Progenitor cell of endocrine pancreas (in vitro differentiated cells): Measurements from ENCODE around the gene HDAC7. TPM values are rescaled to one million over a fixed set of nuclear protein-coding genes. Genes with fewer than 3 reads are reported as not detected.
A peak's percentile ranks its signal among the peaks of the same experiment; 100 is the strongest.

ENCODE experiments used
- DNase-seq: peaks from one replicate; pipeline ENCODE4 v3.0.0; 2021; ENCODE audit warnings: low spot score; ENCODE audit not compliant: unreplicated experiment
- H3K27ac Mint-ChIP-seq: 2 replicates; pipeline ENCODE4 v1.8.0; 2021; ENCODE audit warnings: mild to moderate bottlenecking, moderate library complexity, mixed read lengths
- H3K27me3 Mint-ChIP-seq: 2 replicates; pipeline ENCODE4 v1.8.0; 2021; ENCODE audit warnings: mixed read lengths
- H3K36me3 Mint-ChIP-seq: 2 replicates; pipeline ENCODE4 v1.8.0; 2022; ENCODE audit warnings: mixed read lengths; ENCODE audit not compliant: insufficient read depth
- H3K4me1 Mint-ChIP-seq: 2 replicates; pipeline ENCODE4 v1.8.0; 2021; ENCODE audit warnings: low read depth, mixed read lengths
- H3K4me3 Mint-ChIP-seq: 2 replicates; pipeline ENCODE4 v1.8.0; 2021; ENCODE audit warnings: low read depth, mild to moderate bottlenecking, moderate library complexity, mixed read lengths
- H3K9me3 Mint-ChIP-seq: 2 replicates; pipeline ENCODE4 v1.8.0; 2021; ENCODE audit warnings: low read depth, mixed read lengths
- CTCF ChIP-seq: fragments of 200-600 bp; sonication (generic); IDR thresholded peaks from one replicate; pipeline ENCODE4 v1.5.0; 2021; ENCODE audit warnings: antibody characterized with exemption, mild to moderate bottlenecking; ENCODE audit not compliant: unreplicated experiment
- total RNA-seq: library from RNA; stranded (reverse); gene quantifications from 2 replicates; pipeline ENCODE4 v1.2.1, GENCODE V29; 2021

HDAC7 gene
- total RNA-seq, 1 donor from 2014 or later, result 80.0 TPM

DNA sequence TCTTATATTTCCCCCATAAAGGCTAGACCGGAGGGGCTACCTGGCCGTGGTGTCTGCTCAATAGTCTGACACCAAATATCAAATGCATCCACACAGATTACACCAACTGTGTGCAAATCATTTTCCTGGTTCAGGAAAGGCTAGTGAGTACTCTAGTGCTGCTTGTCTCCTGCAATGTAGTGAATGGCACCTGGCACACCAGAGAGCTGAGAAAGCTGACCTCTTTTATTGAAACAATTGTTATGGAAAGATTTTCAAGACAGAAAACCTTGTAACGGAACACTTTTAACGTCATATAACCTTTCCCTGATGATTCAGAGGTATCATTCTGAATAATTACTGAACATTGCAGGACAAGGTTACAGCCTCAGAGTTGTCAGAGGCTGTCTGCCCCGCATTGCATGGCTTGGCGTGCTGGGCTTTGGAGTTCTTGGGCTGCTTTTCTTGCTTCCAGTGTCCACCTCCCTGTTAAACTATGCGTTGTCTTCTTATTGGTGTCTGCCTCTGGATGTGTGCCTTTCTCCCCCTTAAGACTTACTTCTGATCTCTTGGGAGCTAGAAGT lies 40.7 kb upstream of the HDAC7 start:
- H3K36me3 Mint-ChIP-seq, result no peaks in the 10 kb centered on the region
- H3K9me3 Mint-ChIP-seq, result no peaks in the 10 kb centered on the region
- H3K4me3 Mint-ChIP-seq, result no peak overlapping the region
- no peak overlapping the region for H3K27ac Mint-ChIP-seq
- H3K4me1 Mint-ChIP-seq, result no peaks in the 10 kb centered on the region
- no peak for DNase-seq
- TF ChIP-seq CTCF, result no peak
- H3K27me3 Mint-ChIP-seq, result peaks cover 5% of the 10 kb centered on the region

DNA sequence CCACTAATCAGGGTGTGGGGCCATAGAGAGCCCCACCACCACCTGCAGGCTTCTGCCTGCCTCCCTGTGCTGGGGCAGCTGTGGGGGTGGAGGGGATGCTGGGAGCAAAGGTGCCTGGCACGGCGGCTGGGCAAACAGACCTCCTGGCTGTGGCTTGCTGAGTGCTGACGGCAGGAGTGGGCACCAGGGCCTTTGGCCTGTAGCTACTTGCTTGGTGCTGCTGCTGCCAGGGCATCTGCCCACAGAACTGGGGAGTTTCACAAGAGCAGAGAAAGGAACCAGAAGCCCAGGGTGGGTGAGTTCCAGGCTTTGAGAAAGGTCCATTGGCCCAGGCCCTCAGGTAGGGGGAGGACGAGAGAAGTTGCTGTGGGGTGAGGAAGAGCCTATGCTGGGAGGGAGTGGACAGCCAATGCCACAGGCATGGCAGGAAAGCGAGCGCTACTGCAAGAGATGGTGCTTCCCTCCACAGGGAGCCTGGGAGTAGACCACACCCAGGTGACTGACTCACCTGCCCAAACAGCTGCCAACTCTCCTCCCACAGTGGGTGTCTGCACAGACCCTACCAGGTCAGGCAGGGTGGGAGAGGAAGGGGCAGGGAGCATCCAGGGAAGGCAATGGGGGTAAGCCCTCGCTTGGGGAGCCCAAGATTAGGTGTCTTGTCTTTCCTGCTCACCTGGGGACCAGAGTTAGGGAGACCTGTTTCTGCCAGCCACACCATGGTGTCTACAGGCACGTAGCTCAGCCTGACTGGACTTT lies 39.0 kb upstream of the HDAC7 start:
- no peaks in the 10 kb centered on the region for H3K4me1 Mint-ChIP-seq
- H3K27me3 Mint-ChIP-seq, result peaks cover 5% of the 10 kb centered on the region
- TF ChIP-seq CTCF, result no peak
- H3K9me3 Mint-ChIP-seq, result no peaks in the 10 kb centered on the region
- no peaks in the 10 kb centered on the region for H3K36me3 Mint-ChIP-seq
- no peak for DNase-seq
- no peak overlapping the region for H3K27ac Mint-ChIP-seq
- H3K4me3 Mint-ChIP-seq, result no peak overlapping the region

DNA sequence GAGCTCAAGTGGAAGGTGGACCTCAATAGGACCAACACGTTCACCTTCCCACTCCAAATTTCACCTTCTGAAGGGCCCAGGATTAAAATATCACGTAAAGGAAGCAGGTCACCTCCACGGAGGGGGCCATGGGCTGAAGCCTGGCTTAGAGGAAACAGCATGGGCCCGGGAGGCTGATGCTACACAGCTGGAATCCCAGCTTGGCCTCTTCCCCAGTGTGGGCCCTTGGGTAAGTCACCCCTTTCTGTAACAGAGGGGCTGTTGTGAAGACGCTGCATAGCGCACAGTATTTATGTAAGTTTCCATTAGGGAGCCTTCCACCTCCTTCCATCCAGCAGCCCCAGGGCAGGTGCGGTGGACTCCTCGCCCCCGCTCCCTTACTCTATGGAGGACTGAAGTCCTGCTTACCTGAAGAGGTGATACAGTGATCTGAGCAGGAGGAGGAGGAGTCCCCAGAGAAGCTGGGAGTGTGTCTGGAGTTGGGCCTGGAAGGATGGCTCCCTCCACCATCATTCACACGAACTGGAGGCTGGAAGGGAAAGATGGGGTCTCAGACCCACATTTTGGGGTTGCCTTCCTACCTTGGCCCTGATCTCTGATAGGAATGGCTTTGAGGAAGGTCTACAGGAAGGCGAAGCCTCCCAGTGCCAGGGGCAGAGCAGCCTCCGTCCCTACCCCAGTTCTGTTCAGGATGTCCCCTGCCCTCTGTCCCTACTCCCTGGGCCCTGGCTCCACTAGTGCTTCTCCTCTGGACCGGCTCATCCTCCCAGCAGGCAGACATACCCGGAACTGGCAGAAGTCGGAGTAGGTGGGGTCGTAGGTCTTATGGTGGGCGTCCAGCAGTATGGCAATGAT lies 37.2 kb upstream of the HDAC7 start:
- Mint-ChIP-seq H3K4me3 (no peak overlapping the region), H3K9me3 (no peaks in the 10 kb centered on the region), H3K4me1 (peaks cover 4% of the 10 kb centered on the region), H3K27me3 (peaks cover 5% of the 10 kb centered on the region), H3K27ac (no peak overlapping the region), H3K36me3 (no peaks in the 10 kb centered on the region)
- DNase-seq, result no peak
- TF ChIP-seq CTCF, result no peak

DNA sequence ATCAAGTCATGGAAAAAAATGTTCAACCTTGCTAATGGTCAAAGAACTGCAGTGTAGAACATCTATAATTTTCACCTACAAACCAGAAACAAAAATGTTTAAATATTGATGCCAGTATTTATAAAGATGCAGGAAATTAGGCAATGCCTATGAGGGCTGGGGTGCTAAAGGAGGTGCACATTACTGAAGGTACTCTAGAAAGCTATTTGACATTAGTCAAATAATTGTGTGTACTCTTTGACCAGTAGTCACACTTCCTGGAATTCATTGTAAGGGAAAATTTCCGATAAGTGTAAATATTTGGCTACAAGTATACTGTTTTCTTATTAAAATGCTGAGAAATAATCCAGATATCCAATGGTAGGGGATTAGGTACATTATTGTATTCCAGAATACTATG lies 36.4 kb upstream of the HDAC7 start:
- Mint-ChIP-seq H3K27me3 (peaks cover 7% of the 10 kb centered on the region), H3K4me1 (peaks cover 10% of the 10 kb centered on the region), H3K27ac (no peak overlapping the region), H3K36me3 (no peaks in the 10 kb centered on the region), H3K9me3 (no peaks in the 10 kb centered on the region), H3K4me3 (no peak overlapping the region)
- no peak for DNase-seq
- TF ChIP-seq CTCF, result no peak

GRCh38 chr12:47855502-47855901 lies 35.8 kb upstream of the HDAC7 start:
- peak; percentile 9 for TF ChIP-seq CTCF
- H3K27me3 Mint-ChIP-seq, result peaks cover 7% of the 10 kb centered on the region
- no peak overlapping the region for H3K4me3 Mint-ChIP-seq
- no peak overlapping the region for H3K27ac Mint-ChIP-seq
- DNase-seq, result no peak
- no peaks in the 10 kb centered on the region for H3K9me3 Mint-ChIP-seq
- peaks cover 16% of the 10 kb centered on the region for H3K4me1 Mint-ChIP-seq
- H3K36me3 Mint-ChIP-seq, result no peaks in the 10 kb centered on the region
